ENCODE results near the gene GRAMD1C.

Gene GRAMD1C

DNA sequence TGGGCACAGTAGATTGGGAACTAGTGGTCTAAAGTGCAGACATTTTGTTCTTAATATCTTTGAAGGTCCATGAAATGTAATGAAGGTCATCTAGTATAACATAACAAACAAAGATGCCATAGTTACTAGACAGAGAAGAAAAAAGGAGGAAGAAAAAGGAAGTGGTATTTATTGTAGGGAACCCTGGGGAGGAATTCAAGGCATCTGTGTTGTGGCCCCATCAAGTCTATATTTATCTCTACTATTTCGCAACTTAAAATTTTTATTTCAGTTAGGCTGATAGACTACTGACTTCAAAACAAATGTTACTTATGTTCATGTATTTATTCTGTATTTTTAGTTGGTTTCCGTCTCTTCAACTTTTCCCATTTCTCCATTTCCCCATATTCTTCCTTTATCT is 60.3 kb downstream of the GRAMD1C start:
- DNase-seq (ENCODE audit: low read depth): peak; percentile 28
- TF ChIP-seq, protein P1, sequence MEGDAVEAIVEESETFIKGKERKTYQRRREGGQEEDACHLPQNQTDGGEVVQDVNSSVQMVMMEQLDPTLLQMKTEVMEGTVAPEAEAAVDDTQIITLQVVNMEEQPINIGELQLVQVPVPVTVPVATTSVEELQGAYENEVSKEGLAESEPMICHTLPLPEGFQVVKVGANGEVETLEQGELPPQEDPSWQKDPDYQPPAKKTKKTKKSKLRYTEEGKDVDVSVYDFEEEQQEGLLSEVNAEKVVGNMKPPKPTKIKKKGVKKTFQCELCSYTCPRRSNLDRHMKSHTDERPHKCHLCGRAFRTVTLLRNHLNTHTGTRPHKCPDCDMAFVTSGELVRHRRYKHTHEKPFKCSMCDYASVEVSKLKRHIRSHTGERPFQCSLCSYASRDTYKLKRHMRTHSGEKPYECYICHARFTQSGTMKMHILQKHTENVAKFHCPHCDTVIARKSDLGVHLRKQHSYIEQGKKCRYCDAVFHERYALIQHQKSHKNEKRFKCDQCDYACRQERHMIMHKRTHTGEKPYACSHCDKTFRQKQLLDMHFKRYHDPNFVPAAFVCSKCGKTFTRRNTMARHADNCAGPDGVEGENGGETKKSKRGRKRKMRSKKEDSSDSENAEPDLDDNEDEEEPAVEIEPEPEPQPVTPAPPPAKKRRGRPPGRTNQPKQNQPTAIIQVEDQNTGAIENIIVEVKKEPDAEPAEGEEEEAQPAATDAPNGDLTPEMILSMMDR (IDR thresholded peaks at IDR 0.05; ENCODE audit: control insufficient read depth, insufficient read depth, low read depth, low read length, missing control alignments): no peak
- no peak overlapping the region for H3K4me3 ChIP-seq (ENCODE audit: control insufficient read depth, low read depth, low read length)

DNA sequence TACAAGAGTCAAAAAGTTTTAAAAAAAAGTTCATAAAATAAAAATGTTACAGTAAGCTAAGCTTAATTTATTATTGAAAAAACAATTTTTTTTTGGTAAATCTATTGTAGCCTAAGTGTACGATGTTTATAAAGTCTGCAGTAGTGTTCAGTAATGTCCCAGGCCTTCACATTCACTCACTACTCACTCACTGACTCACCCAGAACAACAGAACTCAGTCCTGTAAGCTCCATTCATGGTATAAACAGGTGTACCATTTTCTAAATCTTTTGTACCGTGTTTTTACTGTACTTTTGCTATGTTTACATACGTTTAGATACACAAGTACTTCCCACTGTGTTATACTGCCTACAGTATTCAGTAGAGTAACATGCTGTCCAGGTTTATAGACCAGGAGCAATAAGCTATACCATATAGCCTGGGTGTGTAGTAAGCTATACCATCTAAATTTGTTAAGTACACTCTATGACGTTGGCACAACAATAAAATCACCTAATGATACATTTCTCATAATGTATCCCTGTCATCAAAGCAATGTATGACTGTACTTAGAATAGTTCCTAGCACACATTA is 68.1 kb downstream of the GRAMD1C start:
- DNase-seq (ENCODE audit: low read depth): no peak
- TF ChIP-seq, protein P1 (IDR thresholded peaks at IDR 0.05; ENCODE audit: control insufficient read depth, insufficient read depth, low read depth, low read length, missing control alignments): no peak
- no peak overlapping the region for H3K4me3 ChIP-seq (ENCODE audit: control insufficient read depth, low read depth, low read length)

DNA sequence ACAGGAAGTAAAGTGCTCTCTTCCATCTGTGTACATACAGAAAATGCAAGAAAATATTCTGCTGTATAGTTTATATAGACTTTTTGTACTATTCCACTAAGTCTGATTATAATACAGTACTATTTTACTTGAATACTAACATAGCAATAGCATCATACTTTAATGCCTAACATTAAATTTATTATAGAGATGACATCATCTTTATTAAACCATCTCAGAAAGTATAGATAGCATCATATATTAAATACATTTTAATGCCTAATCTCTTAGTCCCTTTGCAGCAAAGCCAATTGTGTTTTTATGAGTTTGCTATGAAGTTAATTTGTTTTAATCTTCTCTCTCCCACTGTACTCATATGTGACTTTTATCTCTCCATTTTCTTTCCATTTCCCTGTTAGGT is 69.5 kb downstream of the GRAMD1C start:
- H3K4me3 ChIP-seq (ENCODE audit: control insufficient read depth, low read depth, low read length): no peak overlapping the region
- DNase-seq (ENCODE audit: low read depth): no peak
- TF ChIP-seq, protein P1 (IDR thresholded peaks at IDR 0.05; ENCODE audit: control insufficient read depth, insufficient read depth, low read depth, low read length, missing control alignments): no peak

DNA sequence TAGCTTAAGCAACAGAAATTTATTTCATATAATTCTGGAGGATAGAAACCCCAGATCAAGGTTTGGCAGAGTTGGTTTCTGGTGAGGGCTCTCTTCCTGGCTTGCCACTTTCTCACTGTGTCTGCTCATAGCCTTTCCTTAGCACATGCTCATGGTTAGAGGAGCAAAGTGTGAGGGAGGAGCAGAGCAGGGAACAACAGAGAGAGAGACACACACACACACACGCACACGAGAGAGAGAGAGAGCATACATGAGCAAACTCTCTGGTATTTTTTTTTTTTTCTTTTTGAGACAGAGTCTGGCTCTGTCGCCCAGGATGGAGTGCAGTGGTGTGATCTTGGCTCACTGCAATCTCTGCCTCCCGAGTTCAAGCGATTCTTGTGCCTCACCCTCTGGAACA is 72.4 kb downstream of the GRAMD1C start:
- peak; percentile 27 for DNase-seq (ENCODE audit: low read depth)
- TF ChIP-seq, protein P1 (IDR thresholded peaks at IDR 0.05; ENCODE audit: control insufficient read depth, insufficient read depth, low read depth, low read length, missing control alignments): no peak
- H3K4me3 ChIP-seq (ENCODE audit: control insufficient read depth, low read depth, low read length): no peak overlapping the region

DNA sequence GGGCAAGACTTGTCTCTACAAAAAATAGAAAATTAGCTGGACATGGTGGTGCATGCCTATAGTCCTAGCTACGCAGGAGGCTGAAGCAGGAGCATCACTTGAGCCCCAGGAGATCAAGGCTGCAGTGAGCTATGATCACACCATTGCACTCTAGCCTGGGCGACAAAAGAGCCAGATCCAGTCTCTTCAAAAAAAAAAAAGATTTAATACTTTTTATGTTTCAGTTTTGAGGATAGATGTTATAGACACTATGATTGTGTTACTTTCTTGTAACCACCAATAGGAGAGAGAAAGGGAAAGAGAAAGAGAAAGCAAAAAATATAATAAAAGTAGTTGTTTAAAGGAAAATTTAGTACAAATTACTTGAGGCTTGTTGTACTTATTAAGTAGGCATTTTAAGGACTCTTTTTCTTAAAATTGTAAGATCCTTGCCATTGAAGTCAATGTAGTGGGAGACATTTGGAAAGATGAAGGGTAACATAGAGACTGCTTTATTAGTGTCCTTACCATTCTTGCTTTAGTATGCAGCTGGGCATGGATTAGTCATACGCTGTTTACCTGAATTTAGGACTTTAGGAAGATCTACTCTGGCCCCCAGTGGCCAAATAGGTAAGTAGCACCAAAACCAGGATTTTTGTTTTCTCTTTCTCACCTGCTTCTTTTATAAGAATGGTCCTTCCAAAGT is 74.1 kb downstream of the GRAMD1C start:
- H3K4me3 ChIP-seq (ENCODE audit: control insufficient read depth, low read depth, low read length): no peak overlapping the region
- TF ChIP-seq, protein P1 (IDR thresholded peaks at IDR 0.05; ENCODE audit: control insufficient read depth, insufficient read depth, low read depth, low read length, missing control alignments): peak; percentile 62
- peak; percentile 37 for DNase-seq (ENCODE audit: low read depth)

DNA sequence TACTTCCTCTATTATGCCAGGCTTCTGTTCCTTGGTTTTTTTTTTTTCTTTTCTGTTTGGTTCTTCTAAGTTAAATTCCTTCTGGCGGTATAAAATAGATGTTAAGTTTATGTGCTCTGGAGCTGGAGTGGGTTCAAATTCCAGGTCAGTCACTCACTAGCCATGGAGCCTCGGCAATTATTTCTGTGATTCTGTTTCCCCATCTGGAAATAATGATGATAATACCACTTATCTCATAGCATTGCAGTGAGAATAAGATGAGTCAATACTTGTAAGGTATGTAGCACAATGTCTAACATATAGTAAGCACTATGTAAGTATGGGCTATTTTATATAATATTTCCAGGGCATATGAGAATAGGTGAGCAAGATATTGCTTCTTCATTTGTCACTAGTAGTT is 76.1 kb downstream of the GRAMD1C start:
- peak; percentile 73 for DNase-seq (ENCODE audit: low read depth)
- H3K4me3 ChIP-seq (ENCODE audit: control insufficient read depth, low read depth, low read length): no peak overlapping the region
- TF ChIP-seq, protein P1 (IDR thresholded peaks at IDR 0.05; ENCODE audit: control insufficient read depth, insufficient read depth, low read depth, low read length, missing control alignments): no peak

Data from AG09309 (cell line).